Fibroblast of skin of scalp (primary cell): ENCODE measurements around the gene GCHFR. TPM values are rescaled to one million over a fixed set of nuclear protein-coding genes. Genes with fewer than 3 reads are reported as not detected.

ENCODE experiments used
- DNase-seq: peaks from one replicate; pipeline ENCODE4 v3.0.0-alpha.2; 2013
- polyA plus RNA-seq, 2 experiments: library from polyadenylated mRNA; unstranded; fragments of 120-200 nt; gene quantifications; one replicate each; pipeline ENCODE4 v1.2.1, GENCODE V29; 2013; ENCODE audit not compliant: insufficient read length in 2 of 2

GCHFR gene
- 2.3 TPM for polyA plus RNA-seq (2013, experiment 1 of 2; ENCODE audit: insufficient read length)
- 2.6 TPM for polyA plus RNA-seq (2013, experiment 2 of 2; ENCODE audit: insufficient read length)

- peak; percentile 50 for DNase-seq
Measured at GRCh38 chr15:40763801-40764628, at the start of gene GCHFR. Gene GCHFR, plus strand, starts transcription at chr15:40764068. Its CDS starts 113 bp downstream, at chr15:40764181.

- no peak for DNase-seq
Measured at GRCh38 chr15:40714144-40714543, 49.7 kb upstream of the GCHFR start.

DNA sequence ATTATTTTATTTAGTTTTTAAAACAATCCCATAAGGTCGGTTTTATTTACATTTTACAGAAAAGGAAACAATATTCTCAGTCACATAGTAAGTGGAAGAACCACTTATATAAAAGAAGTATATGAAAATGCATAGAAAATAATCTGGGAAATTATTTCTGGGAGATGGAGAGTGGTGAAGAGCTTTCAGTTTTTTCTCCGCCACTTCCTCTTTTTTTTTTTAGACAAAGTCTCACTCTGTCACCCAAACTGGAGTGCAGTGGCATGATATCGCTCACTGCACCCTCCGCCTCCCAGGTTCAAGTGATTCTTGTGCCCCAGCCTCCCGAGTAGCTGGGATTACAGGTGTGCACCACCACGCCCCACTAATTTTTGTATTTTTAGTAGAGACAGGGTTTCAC, 47.7 kb upstream of the GCHFR start:
- no peak for DNase-seq

- DNase-seq = no peak
Measured at GRCh38 chr15:40721701-40722100, 42.2 kb upstream of the GCHFR start.

GRCh38 chr15:40722354-40722753, 41.5 kb upstream of the GCHFR start:
- DNase-seq = no peak

- peak; percentile 6 for DNase-seq
Measured at GRCh38 chr15:40722934-40723333, 40.9 kb upstream of the GCHFR start.

DNA sequence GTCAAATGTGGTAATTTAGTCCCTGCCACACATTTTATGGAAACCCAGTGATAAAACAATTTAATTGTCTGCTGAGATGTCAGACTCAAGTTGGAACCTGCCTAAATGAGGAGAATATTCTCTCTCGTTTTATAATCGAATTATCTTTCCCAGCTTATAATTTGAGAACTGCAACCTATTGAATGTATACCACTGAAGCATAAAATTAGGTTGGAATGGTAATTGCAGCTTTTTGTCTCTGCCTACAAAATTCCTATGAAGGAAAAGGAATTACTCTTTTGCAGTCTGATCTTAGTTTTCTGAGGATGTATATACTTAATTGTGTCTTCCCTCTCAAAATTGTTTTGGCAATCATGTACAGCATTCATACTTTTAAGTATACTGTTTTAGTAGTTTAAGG, 39.9 kb upstream of the GCHFR start:
- DNase-seq = no peak

- no peak for DNase-seq
Measured at GRCh38 chr15:40731034-40731433, 32.8 kb upstream of the GCHFR start.

- DNase-seq = no peak
Measured at GRCh38 chr15:40736575-40736974, 27.3 kb upstream of the GCHFR start.

- DNase-seq = no peak
Measured at GRCh38 chr15:40737048-40737447, 26.8 kb upstream of the GCHFR start.

- no peak for DNase-seq
Measured at GRCh38 chr15:40739047-40739446, 24.8 kb upstream of the GCHFR start.

- DNase-seq = no peak
Measured at GRCh38 chr15:40739854-40740253, 24.0 kb upstream of the GCHFR start.

DNA sequence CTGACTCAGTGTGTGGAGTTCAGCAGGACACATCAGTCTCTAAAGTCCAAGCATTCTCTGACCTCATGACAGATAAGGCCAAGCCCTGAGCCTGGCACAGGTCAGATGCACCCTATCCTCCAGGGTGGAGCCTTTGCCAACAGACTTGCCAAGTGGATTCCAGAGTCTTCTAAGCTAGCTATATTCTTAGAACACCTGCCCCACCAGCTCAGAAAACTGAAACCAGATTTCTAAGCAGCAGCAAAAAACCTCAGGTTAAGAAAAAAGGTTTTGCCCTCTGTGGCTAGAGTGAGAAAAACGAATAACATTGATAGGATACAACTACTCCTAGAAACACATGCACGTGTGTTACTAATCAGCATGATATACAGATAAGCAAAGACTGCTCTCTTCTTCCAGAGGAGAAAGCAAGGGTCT, 20.4 kb upstream of the GCHFR start:
- DNase-seq = no peak

DNA sequence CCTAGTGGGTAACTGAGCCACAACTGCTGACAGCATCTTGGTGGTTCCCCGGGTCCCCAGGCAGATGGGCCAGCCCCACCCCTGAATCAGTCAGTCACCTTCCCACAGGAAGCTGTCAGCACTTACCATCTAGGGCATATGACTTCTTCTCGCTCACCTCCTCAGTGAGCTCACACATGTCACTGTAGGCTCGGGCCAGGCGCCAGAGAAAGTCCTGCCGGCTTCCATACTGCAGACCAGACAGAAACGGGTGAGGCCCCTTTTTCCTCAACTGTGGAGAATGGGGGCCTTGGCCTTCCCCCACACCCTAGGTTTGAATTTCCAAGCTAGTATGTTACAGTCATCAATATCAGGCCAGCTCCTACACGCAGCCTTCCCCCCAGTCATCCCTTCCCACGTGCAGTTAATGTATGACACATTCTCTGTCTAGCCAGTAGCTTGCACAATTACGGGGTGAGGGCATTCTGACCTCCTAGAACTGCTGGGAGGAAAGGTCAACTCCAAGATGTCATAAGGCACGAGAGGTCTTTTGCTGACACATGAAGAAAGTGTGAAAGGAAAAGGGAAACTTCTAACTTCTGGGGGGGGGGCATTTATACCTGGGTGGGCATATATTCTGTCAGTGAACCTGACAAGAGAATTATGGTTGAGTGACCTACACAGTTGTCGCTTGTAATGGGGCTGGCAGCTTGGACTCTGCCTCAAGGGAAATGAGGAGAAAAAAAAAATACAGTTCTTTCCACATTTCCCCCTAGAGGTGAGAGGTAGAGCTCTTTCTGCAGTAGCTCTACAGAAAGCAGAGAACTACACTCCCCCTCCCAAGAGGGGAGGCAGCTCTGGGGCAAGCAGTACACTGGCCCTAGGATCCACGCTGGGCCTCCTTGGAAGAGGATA, 19.7 kb upstream of the GCHFR start:
- peak; percentile 58 for DNase-seq

- no peak for DNase-seq
Measured at GRCh38 chr15:40744815-40745152, 19.1 kb upstream of the GCHFR start.

DNA sequence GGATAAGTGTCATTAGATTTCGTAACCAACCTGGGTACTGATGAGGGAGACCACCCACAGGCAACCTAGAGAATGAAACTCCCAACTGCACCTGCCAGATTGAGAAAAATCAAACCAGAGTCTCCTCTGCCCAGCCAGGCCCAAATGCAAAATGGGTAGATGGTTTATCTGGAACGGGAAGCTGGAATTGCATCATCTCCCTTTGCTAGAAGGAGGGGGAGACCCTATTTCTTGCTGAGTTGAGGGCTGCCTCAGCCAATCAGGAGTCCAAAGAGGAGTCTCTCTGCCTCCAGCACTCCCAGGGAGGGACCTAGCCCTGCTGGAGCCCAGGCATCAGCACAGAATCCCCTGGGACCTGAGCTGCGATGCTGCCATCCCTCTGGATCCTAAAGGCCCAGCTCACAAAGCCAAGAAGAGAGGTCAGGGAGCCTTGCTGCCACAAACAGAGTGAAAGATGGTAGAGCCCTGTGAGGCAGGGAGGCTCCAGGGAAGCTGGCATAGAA, 16.9 kb upstream of the GCHFR start:
- peak; percentile 78 for DNase-seq

DNA sequence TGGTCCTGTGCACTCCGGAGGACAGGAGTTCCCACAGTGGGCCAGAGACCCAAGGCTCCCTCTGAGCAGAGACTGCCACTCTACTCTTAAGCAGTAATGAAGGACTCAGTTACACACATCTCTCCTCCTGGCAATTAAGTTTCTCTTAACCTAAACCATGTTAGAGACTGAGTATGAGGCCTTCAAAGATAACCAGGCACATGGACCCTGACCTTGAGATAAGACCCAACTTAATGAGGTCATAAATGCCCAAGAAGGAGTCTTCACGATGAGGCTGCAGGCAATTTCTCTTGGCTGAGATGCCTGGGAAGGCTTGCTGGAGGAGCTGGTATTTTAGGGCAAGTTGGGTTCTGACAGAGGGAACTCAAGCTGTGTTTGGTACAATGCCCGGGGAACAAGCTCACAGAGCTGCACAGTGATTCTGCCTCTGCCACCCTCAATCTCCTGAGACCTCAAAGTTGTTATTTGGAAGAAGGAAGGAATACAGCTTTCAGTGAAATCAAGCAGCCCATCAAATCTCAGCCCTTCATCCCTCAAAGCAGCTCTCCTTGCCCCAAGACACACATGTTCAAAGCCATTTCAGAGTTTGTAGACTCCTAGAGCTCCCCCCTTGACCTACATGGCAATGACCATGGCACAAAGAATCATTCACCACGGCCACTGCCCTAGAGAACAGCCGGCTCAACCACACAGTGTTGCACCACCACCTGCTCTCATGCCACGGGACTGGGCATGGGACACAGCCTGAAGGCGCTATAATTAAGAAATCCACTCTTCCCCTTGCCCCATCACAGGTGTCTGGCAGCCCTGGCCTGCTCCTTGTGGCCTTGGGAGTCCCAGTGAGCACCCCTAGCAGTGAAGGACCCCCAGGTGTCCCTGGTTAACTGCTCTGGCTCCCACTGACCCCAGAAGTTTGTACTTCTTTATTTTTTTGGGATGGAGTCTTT, 15.9 kb upstream of the GCHFR start:
- DNase-seq = no peak

DNA sequence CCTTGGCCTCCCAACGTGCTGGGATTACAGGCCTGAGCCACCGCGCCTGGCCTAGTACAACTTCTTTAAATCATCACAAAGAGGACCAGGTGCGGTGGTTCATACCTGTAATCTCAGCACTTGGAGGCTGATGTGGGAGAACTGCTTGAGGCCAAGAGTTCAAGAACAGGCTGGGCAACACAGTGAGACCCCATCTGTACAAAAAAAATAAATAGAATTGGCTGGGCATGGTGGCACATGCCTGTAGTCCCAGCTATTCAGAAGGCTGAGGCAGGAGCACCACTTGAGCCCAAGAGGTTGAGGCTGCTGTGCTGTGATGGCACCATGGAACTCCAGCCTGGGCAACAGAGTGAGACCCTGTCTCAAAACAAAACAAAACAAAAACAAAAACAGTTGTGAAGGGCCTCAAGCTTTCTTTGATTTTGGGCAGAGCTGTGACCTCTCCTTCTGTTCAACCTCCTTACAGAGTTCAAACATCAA, 14.7 kb upstream of the GCHFR start:
- DNase-seq = no peak

DNA sequence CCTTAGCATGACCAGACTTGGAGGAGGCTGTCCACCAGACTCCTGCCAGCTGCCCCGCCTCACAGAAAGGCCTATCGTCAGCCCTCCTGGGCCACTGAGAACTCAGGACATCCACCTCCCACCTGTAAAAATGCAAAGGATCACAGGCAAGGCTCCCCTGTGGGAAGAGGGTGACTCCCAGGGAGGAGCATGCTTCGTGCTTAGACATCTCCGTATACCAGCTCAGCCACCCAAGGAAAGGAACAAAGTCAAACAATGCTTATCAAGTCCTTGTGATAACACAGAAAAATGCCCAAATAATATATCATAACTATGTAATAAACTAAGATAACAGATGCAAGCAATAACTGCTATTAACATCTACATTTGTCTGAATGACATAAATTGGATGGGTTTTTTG, 13.0 kb upstream of the GCHFR start:
- no peak for DNase-seq

GRCh38 chr15:40751745-40752144, 12.1 kb upstream of the GCHFR start:
- no peak for DNase-seq

GRCh38 chr15:40754574-40754882, 9.3 kb upstream of the GCHFR start:
- no peak for DNase-seq
